OCI-LY1 (cell line): ENCODE results near the gene ASB11.

Experiments used
- CTCF ChIP-seq: fragments of 200-600 bp; sonication (generic), shearing (Covaris generic); IDR thresholded peaks from 2 replicates; pipeline ENCODE4 v1.5.1; 2017; ENCODE audit warnings: mild to moderate bottlenecking, antibody characterized with exemption, low read length, moderate library complexity, mixed read lengths
- EZH2 ChIP-seq: fragments of 200-600 bp; sonication (generic), shearing (Covaris generic); IDR thresholded peaks from 2 replicates; pipeline ENCODE4 v1.8.0; 2017; ENCODE audit warnings: borderline replicate concordance, mixed run types, mild to moderate bottlenecking, antibody characterized with exemption, low read length, moderate library complexity, mixed read lengths

- TF ChIP-seq CTCF (no peak), EZH2 (no peak)
Measured at GRCh38 chrX:15358533-15358932, 43.1 kb upstream of the ASB11 start.
